Tibial artery (tissue), 4 donors: ENCODE data around the gene ARHGEF7.

ENCODE experiments used
- DNase-seq, 2 donors: peaks; one replicate each; pipeline ENCODE4 v3.0.0-alpha.2; 2019
- H3K27ac ChIP-seq, 2 donors: fragments of 200-600 bp; sonication (generic) in 1 of 2; 1 replicate in 1 of 2; 2 replicates in 1 of 2; pipeline ENCODE4 v1.5.1; 2018 to 2019; ENCODE audit warnings: mild to moderate bottlenecking in 1 of 2
- H3K27me3 ChIP-seq, 2 donors: fragments of 200-600 bp; sonication (generic) in 1 of 2; one replicate each; pipeline versions ENCODE4 v1.5.1 to v1.6.0; 2016 to 2019
- H3K36me3 ChIP-seq, 3 donors: fragments of 200-600 bp; sonication (generic) in 2 of 3; one replicate each; pipeline ENCODE4 v1.5.1; 2016 to 2019; ENCODE audit warnings: mild to moderate bottlenecking in 2 of 3
- H3K4me1 ChIP-seq, 4 donors: fragments of 200-600 bp; sonication (generic) in 2 of 4; 1 replicate in 3 of 4; 2 replicates in 1 of 4; pipeline ENCODE4 v1.5.1; 2016 to 2019
- H3K4me3 ChIP-seq, 2 donors: fragments of 200-600 bp; sonication (generic) in 1 of 2; 1 replicate in 1 of 2; 2 replicates in 1 of 2; pipeline ENCODE4 v1.5.1; 2018 to 2019; ENCODE audit warnings: mild to moderate bottlenecking in 2 of 2
- H3K9me3 ChIP-seq, 3 donors: fragments of 200-600 bp; sonication (generic) in 1 of 3; one replicate each; pipeline ENCODE4 v1.5.1; 2016 to 2019
- intact Hi-C: fragments of 100-400 bp; cut with DNase I; formaldehyde crosslinking; loops from one replicate; pipeline ENCODE4 v1.15.0; 2023; ENCODE audit warnings: low total_unique reads
- TF ChIP-seq, protein P1 (sequence below), 2 experiments: fragments of 200-600 bp in 1 of 2; fragments of 450-650 bp in 1 of 2; IDR thresholded peaks; one replicate each; pipeline ENCODE4 v1.5.1; 2017 to 2019; ENCODE audit warnings: antibody characterized with exemption in 2 of 2, mild to moderate bottlenecking in 1 of 2, moderate library complexity in 1 of 2

ARHGEF7 gene

DNA sequence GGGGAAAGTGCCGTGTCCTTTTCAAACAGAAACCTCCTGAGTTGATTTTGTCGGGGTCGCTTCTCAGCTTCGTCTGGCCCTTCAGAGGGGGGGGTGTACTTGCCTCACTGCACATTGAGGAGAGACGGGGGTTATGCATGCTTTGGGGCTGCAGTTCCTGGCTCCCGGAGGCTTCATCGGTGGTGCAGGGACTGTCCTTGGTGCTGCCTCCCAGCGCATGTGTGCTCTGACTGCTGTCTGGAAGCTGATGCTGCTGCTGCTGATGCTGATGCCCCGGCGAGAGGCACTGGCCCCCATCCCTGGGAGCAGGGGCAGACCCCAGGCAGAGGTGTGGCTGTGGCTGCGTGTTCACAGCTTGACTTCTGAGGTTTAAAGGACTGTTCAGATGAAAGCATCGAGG lies 91.0 kb downstream of the ARHGEF7 start:
- Histone ChIP-seq H3K27ac (peak overlapping the region in 1 of 2 donors; percentile 76), H3K36me3 (peaks cover 0 to 4% (median 0%) of the 10 kb centered on the region in 3 donors), H3K9me3 (no peaks in the 10 kb centered on the region), H3K4me3 (no peak overlapping the region), H3K27me3 (no peaks in the 10 kb centered on the region), H3K4me1 (peaks cover 8 to 95% (median 65%) of the 10 kb centered on the region in 4 donors)
- intact Hi-C loops = no loop called here
- TF ChIP-seq, protein P1, sequence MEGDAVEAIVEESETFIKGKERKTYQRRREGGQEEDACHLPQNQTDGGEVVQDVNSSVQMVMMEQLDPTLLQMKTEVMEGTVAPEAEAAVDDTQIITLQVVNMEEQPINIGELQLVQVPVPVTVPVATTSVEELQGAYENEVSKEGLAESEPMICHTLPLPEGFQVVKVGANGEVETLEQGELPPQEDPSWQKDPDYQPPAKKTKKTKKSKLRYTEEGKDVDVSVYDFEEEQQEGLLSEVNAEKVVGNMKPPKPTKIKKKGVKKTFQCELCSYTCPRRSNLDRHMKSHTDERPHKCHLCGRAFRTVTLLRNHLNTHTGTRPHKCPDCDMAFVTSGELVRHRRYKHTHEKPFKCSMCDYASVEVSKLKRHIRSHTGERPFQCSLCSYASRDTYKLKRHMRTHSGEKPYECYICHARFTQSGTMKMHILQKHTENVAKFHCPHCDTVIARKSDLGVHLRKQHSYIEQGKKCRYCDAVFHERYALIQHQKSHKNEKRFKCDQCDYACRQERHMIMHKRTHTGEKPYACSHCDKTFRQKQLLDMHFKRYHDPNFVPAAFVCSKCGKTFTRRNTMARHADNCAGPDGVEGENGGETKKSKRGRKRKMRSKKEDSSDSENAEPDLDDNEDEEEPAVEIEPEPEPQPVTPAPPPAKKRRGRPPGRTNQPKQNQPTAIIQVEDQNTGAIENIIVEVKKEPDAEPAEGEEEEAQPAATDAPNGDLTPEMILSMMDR (IDR thresholded peaks at IDR 0.05) = no peak
- DNase-seq = no peak

- Histone ChIP-seq H3K4me3 (no peak overlapping the region), H3K4me1 (peaks cover 0 to 95% (median 66%) of the 10 kb centered on the region in 4 donors)
- intact Hi-C loops = no loop called here
Measured at GRCh38 chr13:111209613-111210012, 94.5 kb downstream of the ARHGEF7 start.

DNA sequence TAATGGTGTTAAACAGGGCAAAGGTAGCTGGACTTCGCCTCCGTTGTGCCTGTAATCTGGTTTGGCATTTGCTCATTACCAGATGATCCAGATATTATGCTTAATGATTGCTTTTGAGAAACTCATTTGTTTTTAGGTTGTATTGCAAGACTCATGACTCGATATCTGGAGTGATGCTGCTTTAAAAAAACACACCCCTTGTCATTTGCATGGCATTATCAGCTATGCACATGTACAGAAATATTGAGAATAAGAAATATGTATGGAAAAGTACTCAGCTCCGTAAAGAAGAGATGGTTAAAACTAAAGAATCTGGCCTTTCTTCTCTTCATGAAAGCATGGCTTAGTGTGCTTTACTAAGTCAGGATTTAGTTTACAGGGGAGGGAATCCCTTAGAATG lies 95.0 kb downstream of the ARHGEF7 start:
- Histone ChIP-seq H3K9me3 (no peaks in the 10 kb centered on the region), H3K4me1 (peaks cover 0 to 95% (median 62%) of the 10 kb centered on the region in 4 donors), H3K4me3 (peak overlapping the region in 1 of 2 donors; percentile 0), H3K27me3 (no peaks in the 10 kb centered on the region), H3K27ac (peak overlapping the region; percentile 27 to 76), H3K36me3 (peaks cover 0 to 4% (median 0%) of the 10 kb centered on the region in 3 donors)
- TF ChIP-seq, protein P1 (IDR thresholded peaks at IDR 0.05) = no peak
- intact Hi-C loops = no loop called here
- no peak for DNase-seq

More at GRCh38 chr13:111209613-111210012, 94.5 kb downstream of the ARHGEF7 start:
- TF ChIP-seq, protein P1 (IDR thresholded peaks at IDR 0.05) = no peak
- peak overlapping the region; percentile 27 to 76 for H3K27ac ChIP-seq
- no peak for DNase-seq
- H3K9me3 ChIP-seq = no peaks in the 10 kb centered on the region
- H3K27me3 ChIP-seq = no peaks in the 10 kb centered on the region
- peaks cover 0 to 4% (median 0%) of the 10 kb centered on the region in 3 donors for H3K36me3 ChIP-seq

GRCh38 chr13:111210544-111211469 lies 95.7 kb downstream of the ARHGEF7 start:
- Histone ChIP-seq H3K4me1 (peaks cover 0 to 95% (median 59%) of the 10 kb centered on the region in 4 donors), H3K4me3 (peak overlapping the region in 1 of 2 donors; percentile 0), H3K9me3 (no peaks in the 10 kb centered on the region), H3K27me3 (no peaks in the 10 kb centered on the region), H3K36me3 (peaks cover 0 to 4% (median 0%) of the 10 kb centered on the region in 3 donors), H3K27ac (peak overlapping the region; percentile 27 to 76)
- intact Hi-C loops = no loop called here
- DNase-seq = peak in 1 of 2 donors; percentile 79
- TF ChIP-seq, protein P1 (IDR thresholded peaks at IDR 0.05) = no peak

DNA sequence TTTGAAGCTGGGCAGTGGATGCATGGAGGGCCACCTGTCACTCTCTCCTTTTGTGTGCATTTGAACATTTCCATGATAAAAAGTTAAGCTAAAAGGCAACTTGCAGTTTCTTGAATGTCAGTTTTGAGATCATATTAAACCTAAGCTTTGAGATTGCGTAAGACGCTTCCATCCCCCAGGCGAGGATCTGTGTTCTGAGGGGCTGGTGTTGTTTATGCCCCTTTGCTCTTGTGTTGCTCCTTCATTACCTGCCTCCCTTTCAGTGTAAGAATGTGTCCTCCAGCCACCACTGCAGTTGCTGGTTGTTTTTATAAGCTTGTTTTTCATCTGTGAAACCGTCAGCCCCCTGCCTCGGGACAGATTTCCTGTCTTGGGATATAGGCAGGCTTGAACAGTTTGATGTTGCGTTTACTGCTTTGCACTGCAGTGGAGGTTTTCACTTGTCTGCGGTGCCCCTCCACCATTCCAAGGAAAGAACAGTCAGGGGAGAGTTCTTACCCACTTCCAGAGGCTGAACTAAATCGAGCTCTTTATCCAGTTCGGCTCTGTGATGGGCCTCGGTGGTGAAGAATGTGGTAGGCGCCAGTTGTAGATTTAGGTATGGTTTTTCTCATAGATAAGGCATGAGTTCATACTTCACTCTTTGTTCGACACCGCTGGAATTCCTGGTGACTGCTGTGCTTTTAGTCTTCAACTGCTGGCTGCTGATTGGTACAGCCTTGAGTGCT lies 96.8 kb downstream of the ARHGEF7 start:
- Histone ChIP-seq H3K4me3 (no peak overlapping the region), H3K27me3 (no peaks in the 10 kb centered on the region), H3K36me3 (no peaks in the 10 kb centered on the region), H3K9me3 (no peaks in the 10 kb centered on the region), H3K4me1 (peaks cover 0 to 100% (median 64%) of the 10 kb centered on the region in 4 donors), H3K27ac (peak overlapping the region; percentile 44 to 76)
- TF ChIP-seq, protein P1 (IDR thresholded peaks at IDR 0.05) = no peak
- intact Hi-C loops = no loop called here
- no peak for DNase-seq
